GM21423 (cell line): Measurements from ENCODE around the gene STRAP.
"Not testable (repeated sequence)": the region's sequence is repeated elsewhere in the genome, so short reads cannot be mapped to it uniquely, and the experiment has no call there.

Source experiments
- ATAC-seq: cut with Tn5 transposase; IDR thresholded peaks from one replicate; pipeline ENCODE4 v1.9.1; 2021; ENCODE audit warnings: mild to moderate bottlenecking, moderate library complexity; ENCODE audit not compliant: unreplicated experiment

Gene STRAP

GRCh38 chr12:15918066-15918465, 35.9 kb downstream of the STRAP start:
- no peak for ATAC-seq

GRCh38 chr12:15919418-15919817, 37.2 kb downstream of the STRAP start:
- no peak for ATAC-seq

- no peak for ATAC-seq
These were observed 42.8 kb downstream of the STRAP start for GRCh38 chr12:15924956-15925355.

- no peak for ATAC-seq
These were observed 46.2 kb downstream of the STRAP start for GRCh38 chr12:15928346-15928745.

- no peak for ATAC-seq
These were observed 46.8 kb downstream of the STRAP start for GRCh38 chr12:15928870-15929571.

- ATAC-seq, result peak; percentile 65
These were observed 49.4 kb downstream of the STRAP start for GRCh38 chr12:15931590-15932053.

GRCh38 chr12:15932327-15932726, 50.1 kb downstream of the STRAP start:
- ATAC-seq, result no peak

- no peak for ATAC-seq
These were observed 50.8 kb downstream of the STRAP start for GRCh38 chr12:15932971-15933370.

- no peak for ATAC-seq
These were observed 51.6 kb downstream of the STRAP start for GRCh38 chr12:15933751-15934150.

GRCh38 chr12:15936751-15937150, 54.6 kb downstream of the STRAP start:
- no peak for ATAC-seq

GRCh38 chr12:15937902-15938301, 55.7 kb downstream of the STRAP start:
- ATAC-seq, result no peak

- ATAC-seq, result no peak
These were observed 56.9 kb downstream of the STRAP start for GRCh38 chr12:15939111-15939510.

GRCh38 chr12:15942475-15942874, 60.3 kb downstream of the STRAP start:
- ATAC-seq, result no peak

- ATAC-seq, result not testable (repeated sequence)
These were observed 61.3 kb downstream of the STRAP start for GRCh38 chr12:15943519-15943918.

- ATAC-seq, result not testable (repeated sequence)
These were observed 66.3 kb downstream of the STRAP start for GRCh38 chr12:15948461-15948860.
